ENCODE measurements around the gene BCKDK. TPM values are rescaled to one million over a fixed set of nuclear protein-coding genes. Genes with fewer than 3 reads are reported as not detected.

The BCKDK gene
- total and polyA plus RNA-seq, 2 of the 8 experiments (the other 6 are each of a cell fraction or from before 2014, with no cell fraction given) = 49.6 to 77.1 TPM

- TF ChIP-seq TAF7 (optimal IDR thresholded peaks at IDR 0.05; ENCODE audit: borderline replicate concordance, low read depth, low read length) (no peak), TAF1 (IDR thresholded peaks at IDR 0.05; ENCODE audit: low read depth, low read length) (0 out of 2 replicates have a peak, but pooled peaks have one; percentile 18), SAP30 (IDR thresholded peaks at IDR 0.05; ENCODE audit: insufficient read depth, insufficient replicate concordance, low read length) (peak; percentile 37)
Measured at GRCh38 chr16:31094088-31094423, 14.1 kb upstream of the BCKDK start (continued).
